Measurements from ENCODE around the gene ELANE.
A peak's percentile ranks its signal among the peaks of the same experiment; 100 is the strongest.

Gene ELANE

DNA sequence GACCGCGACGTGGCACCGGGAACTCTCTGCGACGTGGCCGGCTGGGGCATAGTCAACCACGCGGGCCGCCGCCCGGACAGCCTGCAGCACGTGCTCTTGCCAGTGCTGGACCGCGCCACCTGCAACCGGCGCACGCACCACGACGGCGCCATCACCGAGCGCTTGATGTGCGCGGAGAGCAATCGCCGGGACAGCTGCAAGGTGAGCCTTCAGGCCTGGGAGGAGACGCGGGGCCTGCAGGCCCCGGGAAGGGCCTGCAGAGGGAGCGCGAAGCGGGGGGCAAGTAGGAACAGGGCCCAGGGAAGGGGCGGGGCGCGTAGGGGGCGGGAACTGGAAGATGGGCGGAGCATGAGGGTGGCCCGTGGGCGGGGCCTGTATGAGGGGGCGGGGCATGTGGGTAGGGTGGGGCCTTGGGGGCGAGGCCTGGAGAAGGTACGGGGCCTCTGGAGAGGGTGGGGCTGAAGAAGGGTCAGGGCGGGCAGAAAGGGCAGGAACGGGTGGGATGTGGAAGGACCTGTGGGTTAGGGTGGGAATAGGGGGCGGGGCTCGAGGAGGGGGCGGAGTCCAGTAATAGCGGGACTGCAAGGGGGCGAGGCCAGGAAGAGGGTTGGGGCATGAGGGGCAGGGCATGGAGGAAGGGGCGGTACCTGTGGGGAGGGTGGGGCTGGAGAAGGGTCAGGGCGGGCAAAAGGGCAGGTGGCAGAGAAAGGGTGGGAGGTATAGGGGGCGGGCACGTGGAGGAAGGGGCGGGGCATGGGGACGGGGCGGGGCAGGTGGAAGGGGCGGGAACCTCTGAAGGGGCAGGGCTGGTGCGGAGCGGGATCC is 9.9 kb downstream of the ELANE start:
- FAIRE-seq = no peak
- no peak for DNase-seq (ENCODE audit: low spot score)

DNA sequence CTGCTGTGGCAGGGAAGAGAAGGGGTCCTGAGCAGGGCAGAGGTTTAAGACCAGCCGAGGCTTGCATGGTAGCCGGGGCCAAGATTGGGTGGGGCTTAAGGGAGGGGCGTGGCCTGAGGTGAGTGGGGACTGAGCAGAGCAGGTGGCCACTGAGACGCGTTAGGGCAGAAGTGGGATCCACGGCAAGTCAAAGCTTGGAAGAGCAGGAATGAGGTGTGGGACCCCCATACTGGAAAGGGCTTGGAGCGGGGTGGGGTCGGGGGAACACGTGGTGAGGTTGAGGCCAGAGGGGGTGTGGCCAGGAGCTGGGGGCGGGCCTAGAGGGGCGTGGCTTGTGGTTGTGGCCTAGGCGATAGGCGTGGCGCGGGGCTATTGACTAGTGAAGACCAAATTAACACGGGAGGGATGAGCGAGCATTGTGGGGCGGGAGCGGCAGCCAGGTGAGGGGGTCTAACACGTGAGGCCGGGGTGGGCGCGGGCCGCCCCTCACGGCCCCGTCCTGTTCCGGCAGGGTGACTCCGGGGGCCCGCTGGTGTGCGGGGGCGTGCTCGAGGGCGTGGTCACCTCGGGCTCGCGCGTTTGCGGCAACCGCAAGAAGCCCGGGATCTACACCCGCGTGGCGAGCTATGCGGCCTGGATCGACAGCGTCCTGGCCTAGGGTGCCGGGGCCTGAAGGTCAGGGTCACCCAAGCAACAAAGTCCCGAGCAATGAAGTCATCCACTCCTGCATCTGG is 10.6 kb downstream of the ELANE start:
- FAIRE-seq = no peak

GRCh38 chr19:863315-863620 is 11.2 kb downstream of the ELANE start:
- DNase-seq (ENCODE audit: low spot score) = no peak
- FAIRE-seq = no peak

More for the DNA sequence above, 10.6 kb downstream of the ELANE start:
- no peak for DNase-seq (ENCODE audit: low spot score)

- FAIRE-seq (no peak), DNase-seq (ENCODE audit: low spot score) (no peak)
These were observed 14.7 kb downstream of the ELANE start for GRCh38 chr19:866769-867300.

- no peak for DNase-seq (ENCODE audit: low spot score)
- FAIRE-seq = no peak
These were observed 15.2 kb downstream of the ELANE start for GRCh38 chr19:867301-867793.

- DNase-seq (ENCODE audit: low spot score) (no peak), FAIRE-seq (no peak)
These were observed 15.9 kb downstream of the ELANE start for GRCh38 chr19:867855-868457.

GRCh38 chr19:868458-869244 is 16.5 kb downstream of the ELANE start:
- DNase-seq (ENCODE audit: low spot score) (no peak), FAIRE-seq (no peak)

- no peak for FAIRE-seq
- peak; percentile 53 for DNase-seq (ENCODE audit: low spot score)
These were observed 17.4 kb downstream of the ELANE start for GRCh38 chr19:869245-870177.

DNA sequence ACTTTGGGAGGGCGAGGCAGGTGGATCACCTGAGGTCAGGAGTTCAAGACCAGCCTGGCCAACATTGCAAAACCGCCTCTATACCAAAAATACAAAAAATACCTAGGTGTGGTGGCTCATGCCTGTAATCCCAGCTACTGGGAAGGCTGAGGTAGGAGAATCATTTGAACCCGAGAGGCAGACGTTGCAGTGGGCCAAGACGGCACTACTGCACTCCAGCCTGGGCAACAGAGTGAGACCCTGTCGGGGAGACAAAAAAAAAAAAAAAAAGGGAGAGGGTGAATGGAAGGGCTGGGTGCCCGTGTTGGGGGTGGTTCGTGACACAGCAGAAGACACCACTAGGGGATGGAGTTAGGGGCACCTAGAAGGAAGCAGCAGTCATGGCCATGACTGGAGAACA is 18.2 kb downstream of the ELANE start:
- no peak for FAIRE-seq
- no peak for DNase-seq (ENCODE audit: low spot score)

DNA sequence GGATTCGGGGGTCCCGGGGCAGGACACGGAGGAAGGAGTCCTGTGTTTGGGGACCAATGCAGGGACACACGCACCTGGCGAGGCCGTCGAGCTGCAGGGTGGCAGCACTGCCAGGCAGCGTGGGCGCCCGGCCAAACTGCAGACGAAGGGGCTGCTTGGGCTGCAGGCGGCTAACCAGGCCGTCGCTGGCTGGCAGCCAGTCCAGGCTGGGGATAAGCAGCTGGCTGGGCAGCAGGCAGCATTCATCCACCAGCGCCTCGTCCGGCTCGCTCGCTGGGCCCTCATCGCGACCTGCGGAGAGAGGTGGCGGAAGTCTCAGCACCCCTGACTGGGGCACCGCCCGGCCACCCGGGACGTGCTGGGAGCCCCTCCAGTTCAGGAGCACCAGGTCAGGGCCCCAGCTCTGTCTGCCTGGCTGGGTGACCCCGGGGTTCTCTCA is 18.9 kb downstream of the ELANE start:
- FAIRE-seq (no peak), DNase-seq (ENCODE audit: low spot score) (no peak)

DNA sequence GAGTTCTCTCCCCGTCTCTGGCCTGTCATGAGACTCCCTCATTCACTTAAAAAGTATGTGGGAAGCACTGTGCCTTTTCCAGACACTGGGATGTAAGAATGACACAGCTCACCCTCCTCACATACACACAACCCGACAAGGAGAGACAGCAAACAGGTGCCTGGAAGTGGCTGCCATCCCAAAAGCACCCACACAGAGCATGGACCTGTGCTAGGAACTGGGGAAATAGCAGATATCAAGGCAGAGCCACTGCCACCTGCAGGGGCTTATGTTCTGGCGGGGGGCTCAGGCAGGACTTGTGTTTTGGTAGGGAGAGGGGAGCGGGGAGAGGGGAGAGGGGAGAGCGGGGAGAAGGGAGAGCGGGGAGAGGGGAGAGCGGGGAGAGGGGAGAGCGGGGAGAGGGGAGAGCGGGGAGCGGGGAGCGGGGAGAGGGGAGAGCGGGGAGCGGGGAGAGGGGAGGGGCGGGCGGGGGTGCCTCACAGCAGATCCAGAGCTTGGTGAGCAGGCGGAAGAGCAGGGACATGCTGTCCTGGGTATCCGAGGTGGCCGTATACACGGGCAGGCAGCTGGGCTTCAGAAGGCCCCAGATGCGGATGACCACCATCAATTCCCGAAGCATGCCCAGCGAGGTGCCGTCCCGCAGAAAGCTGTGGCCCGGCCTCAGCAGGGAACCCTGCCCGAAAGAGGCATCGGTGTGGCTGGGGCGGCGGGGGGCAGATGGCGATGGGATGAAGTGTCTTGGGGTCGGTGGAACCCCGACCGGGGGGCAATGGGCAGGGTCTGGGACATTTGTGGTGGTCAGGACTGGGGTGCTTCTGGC is 19.6 kb downstream of the ELANE start:
- FAIRE-seq (no peak), DNase-seq (ENCODE audit: low spot score) (no peak)

DNA sequence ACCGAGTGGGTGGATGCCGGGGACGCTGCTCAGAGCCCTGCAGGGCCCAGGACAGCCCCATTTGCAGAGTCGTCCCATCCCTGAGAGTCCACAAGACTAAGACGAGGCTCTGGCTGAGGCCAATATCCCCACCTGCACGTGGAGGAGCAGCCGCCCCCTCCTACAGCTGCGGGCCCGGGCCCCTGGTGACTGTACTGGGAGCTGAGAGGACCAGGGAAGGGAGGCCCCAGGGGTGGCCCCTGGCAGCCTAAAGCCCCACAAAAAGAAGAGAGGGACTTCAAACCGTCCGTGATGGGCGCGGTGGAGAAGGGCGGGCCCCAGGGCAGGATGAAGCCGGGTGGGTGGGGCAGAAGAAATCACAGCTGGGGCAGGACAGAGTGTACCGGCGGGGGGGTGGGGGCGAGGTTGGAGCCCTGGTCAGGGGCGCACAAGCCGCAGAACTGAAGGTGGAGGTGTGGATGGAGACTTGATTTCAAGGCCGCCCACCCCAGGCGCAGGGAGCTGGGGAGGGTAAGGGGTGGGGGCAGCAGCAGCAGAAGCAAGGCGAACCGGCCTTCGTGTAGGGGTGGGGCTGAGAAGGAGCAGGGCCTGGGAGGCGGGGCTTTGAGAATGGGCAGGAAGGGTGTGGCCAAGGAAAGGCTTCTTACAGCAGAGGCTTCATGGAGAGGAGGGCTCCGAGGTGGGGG is 20.3 kb downstream of the ELANE start:
- FAIRE-seq = no peak
- no peak for DNase-seq (ENCODE audit: low spot score)

- FAIRE-seq (no peak), DNase-seq (ENCODE audit: low spot score) (peak; percentile 24)
These were observed 21.0 kb downstream of the ELANE start for GRCh38 chr19:873084-873483.

GRCh38 chr19:873561-874041 is 21.5 kb downstream of the ELANE start:
- FAIRE-seq (no peak), DNase-seq (ENCODE audit: low spot score) (no peak)

- DNase-seq (ENCODE audit: low spot score) (no peak), FAIRE-seq (no peak)
These were observed 23.3 kb downstream of the ELANE start for GRCh38 chr19:875265-875879.

DNA sequence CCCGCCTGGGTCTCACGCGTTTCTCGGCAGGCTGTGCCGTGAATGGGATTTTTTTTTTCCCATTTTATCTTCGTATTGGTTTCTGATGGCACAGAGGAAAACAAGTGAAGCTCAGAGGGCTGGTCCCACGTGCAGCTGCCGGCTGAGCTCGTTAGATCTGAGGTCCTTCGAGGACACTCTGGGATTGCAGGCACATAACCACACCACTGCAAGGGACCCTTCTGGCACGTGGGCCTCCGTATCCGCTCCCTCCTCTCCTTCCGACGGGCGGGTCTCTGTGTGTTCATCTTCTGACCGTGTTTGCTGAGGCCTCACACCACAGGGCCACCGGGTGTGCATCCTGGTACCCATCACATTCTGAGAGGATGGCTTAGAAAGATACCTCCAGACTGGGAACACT is 24.0 kb downstream of the ELANE start:
- FAIRE-seq (no peak), DNase-seq (ENCODE audit: low spot score) (no peak)

DNA sequence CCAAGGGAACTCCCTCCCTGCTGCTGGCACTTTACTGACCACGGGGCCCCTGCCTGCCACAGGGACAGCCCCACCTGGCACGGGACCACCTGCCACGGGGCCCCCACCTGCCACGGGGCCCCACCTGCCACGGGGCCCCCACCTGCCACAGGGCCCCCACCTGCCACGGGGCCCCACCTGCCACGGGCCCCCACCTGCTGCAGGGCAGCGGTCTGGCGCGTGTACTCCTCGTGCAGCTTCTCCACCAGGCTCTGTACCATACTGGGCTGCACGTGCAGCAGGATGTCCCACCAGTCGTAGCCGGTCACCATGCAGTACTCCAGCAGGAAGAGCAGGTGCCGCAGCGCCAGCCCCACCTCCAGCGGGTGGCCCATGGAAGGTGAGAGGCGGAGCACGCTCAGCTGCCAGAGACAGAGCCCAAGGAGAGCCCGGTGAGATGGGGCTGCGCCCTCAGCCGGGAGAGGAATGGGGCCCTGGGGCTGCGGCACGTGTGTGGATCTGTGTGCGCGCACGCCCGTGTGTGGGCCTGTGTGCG is 24.7 kb downstream of the ELANE start:
- FAIRE-seq (no peak), DNase-seq (ENCODE audit: low spot score) (no peak)
